ENCODE results near the gene RBM14. TPM values are rescaled to one million over a fixed set of nuclear protein-coding genes. Genes with fewer than 3 reads are reported as not detected.

Gene RBM14
- total and polyA plus RNA-seq, 10 of the 15 experiments (the other 5 are each of a cell fraction or from before 2014, with no cell fraction given) = 5.4 to 140 (median 44.5) TPM

DNA sequence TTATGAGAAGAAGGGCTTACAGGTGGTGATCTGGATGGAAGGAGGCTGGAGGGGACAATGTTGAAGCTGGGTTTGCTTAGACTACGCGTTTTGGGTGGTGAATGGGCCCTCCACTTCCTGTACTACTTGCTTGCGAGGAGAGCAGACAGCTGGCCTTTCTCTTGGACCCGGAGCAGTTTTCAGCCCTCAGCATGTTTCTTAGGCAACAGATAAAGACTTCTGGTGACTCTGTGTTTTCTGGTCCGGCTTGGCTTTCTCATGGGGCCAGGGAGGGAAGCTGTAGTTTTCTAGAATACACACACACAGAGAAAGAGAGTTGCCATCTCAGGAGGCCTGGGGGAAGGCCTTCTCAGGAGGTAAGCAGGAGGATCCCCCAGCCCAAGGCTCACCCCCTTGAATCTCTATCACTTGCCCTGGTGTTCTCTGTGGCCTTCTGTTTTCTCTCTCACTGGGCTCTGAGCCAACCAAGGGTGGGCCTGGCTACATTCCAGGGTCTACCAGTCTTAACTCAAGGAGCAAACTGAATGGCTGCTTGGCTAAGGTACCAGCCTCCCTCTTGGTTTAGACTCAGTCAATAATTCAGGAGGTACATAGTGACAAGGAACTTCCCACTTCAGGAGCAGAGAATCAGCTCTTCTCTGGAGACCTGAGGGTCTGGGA is 21.1 kb upstream of the RBM14 start:
- no peaks in the 10 kb centered on the region for H4K20me1 ChIP-seq (ENCODE audit: control insufficient read depth, insufficient read depth)
- no peaks in the 10 kb centered on the region for H3K9me3 ChIP-seq (replicated peaks; ENCODE audit: control insufficient read depth, insufficient read depth, low read length)
- peaks cover 23% of the 10 kb centered on the region for H3K79me2 ChIP-seq (ENCODE audit: control insufficient read depth, insufficient read depth, low read length)
- RAD21 ChIA-PET (ENCODE audit: unreplicated experiment) = interaction anchor here (0.8 to 1.7 kb wide), 5 partner anchors 16 to 82 kb away, joined by 3 to 10 read pairs (median 4); partner anchors contain the start of gene RBM4B
- CTCF ChIA-PET = interaction anchor here (1.0 to 7.7 kb wide), 5 partner anchors 13 to 83 kb away, joined by 3 to 75 read pairs (median 21); partner anchors contain the start of genes RBM4 and RBM4B
- intact Hi-C loops (cut with micrococcal nuclease; ENCODE audit: unreplicated experiment) (no loop called here), in situ Hi-C loops (cut with MboI) (no loop called here)
- H3K27me3 ChIP-seq (replicated peaks in 1 of 2; ENCODE audit: control insufficient read depth in 2 of 2, insufficient read depth in 2 of 2, low read length in 1 of 2) = no peaks in the 10 kb centered on the region
- H2AFZ ChIP-seq (ENCODE audit: control insufficient read depth, low read depth, low read length) = peak overlapping the region; percentile 69
- peak overlapping the region; percentile 84 for H3K27ac ChIP-seq (ENCODE audit: control insufficient read depth, insufficient read depth)
- no peaks in the 10 kb centered on the region for H3K36me3 ChIP-seq (ENCODE audit: control insufficient read depth in 2 of 2, insufficient read depth in 2 of 2, low read length in 1 of 2)
- POLR2A ChIA-PET = interaction anchor here (0.5 to 6.9 kb wide), 9 partner anchors 12 to 241 kb away, joined by 3 to 60 read pairs (median 6); partner anchors contain the start of genes DPP3, RBM14, RBM4 and RBM4B
- peak overlapping the region; percentile 3; the same call in 1 of the 2 replicates for H3K4me3 ChIP-seq
- H3K9ac ChIP-seq (ENCODE audit: control insufficient read depth, insufficient read depth, low read length) = peak overlapping the region; percentile 39
- ATAC-seq (peak; percentile 10), FAIRE-seq (peak; percentile 88), DNase-seq (ENCODE audit: low read depth, low spot score) (peak; percentile 37)
- TF ChIP-seq EZH2 (IDR thresholded peaks at IDR 0.05; ENCODE audit: borderline replicate concordance, control insufficient read depth, low read depth, low read length) (no peak), POLR2AphosphoS5 (IDR thresholded peaks at IDR 0.05; ENCODE audit: low read length) (0 out of 2 replicates have a peak, but pooled peaks have one; percentile 39), TCF3 (IDR thresholded peaks at IDR 0.05; ENCODE audit: borderline replicate concordance, insufficient read depth, low read depth, low read length) (0 out of 2 replicates have a peak, but pooled peaks have one; percentile 22), TCF12 (IDR thresholded peaks at IDR 0.05; ENCODE audit: low read depth, low read length) (peak; percentile 63; the same call in 1 of the 2 replicates), RUNX3 (IDR thresholded peaks at IDR 0.05; ENCODE audit: low read length) (peak; percentile 79)
- peak overlapping the region; percentile 90 for H3K4me2 ChIP-seq (ENCODE audit: control insufficient read depth, insufficient read depth)
- H3K4me1 ChIP-seq (ENCODE audit: control insufficient read depth, insufficient read depth, low read length) = peaks cover 13% of the 10 kb centered on the region
- 4% methylated on average over 5 of the region's 5 CpGs for WGBS (ENCODE audit: insufficient coverage, insufficient replicate concordance, low lambda C conversion rate, missing lambda C conversion rate)
- no TSS peak for BruUV-seq (replicated peaks)
- SMC1A ChIA-PET (ENCODE audit: uncharacterized antibody, unreplicated experiment) = interaction anchor here (0.6 to 4.2 kb wide), 8 partner anchors 11 to 83 kb away, joined by 3 to 19 read pairs (median 6); partner anchors contain the start of genes RBM14, RBM4 and RBM4B

DNA sequence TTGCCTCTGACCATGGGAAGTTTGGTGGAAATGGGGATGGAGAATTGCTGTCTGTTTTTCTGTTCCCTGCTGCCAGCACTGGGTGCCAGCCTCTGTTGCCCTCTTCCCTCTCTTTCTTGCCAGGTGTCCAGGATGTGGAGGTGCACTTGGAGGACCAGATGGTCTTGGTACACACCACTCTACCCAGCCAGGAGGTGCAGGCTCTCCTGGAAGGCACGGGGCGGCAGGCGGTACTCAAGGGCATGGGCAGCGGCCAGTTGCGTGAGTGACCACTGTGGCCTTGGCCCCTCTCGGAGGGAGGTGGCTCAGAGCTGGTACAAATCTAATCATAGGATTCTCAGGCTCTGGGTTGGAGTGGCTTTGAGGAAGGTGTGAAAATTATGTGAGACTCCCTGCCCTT is 17.4 kb upstream of the RBM14 start:
- in situ Hi-C loops (cut with MboI) (no loop called here), intact Hi-C loops (cut with micrococcal nuclease; ENCODE audit: unreplicated experiment) (no loop called here)
- ChIA-PET POLR2A (interaction anchor here (0.6 to 1.2 kb wide), 3 partner anchors 11 to 966 kb away, joined by 3 to 4 read pairs (median 3); partner anchors contain the start of gene PELI3), CTCF (interaction anchor here (1.1 kb wide), 1 partner anchor 14 kb away, joined by 3 read pairs; no protein-coding TSS in a partner anchor), RAD21 (ENCODE audit: unreplicated experiment) (no interaction called here), SMC1A (ENCODE audit: uncharacterized antibody, unreplicated experiment) (interaction anchor here (0.9 kb wide), 1 partner anchor 22 kb away, joined by 3 read pairs; no protein-coding TSS in a partner anchor)
- peaks cover 13% of the 10 kb centered on the region for H3K79me2 ChIP-seq (ENCODE audit: control insufficient read depth, insufficient read depth, low read length)
- 96% methylated on average over 6 of the region's 6 CpGs for WGBS (ENCODE audit: insufficient coverage, insufficient replicate concordance, low lambda C conversion rate, missing lambda C conversion rate)
- H3K4me3 ChIP-seq = no peak overlapping the region
- ATAC-seq (no peak), FAIRE-seq (no peak), DNase-seq (ENCODE audit: low read depth, low spot score) (no peak)
- no peaks in the 10 kb centered on the region for H3K9me3 ChIP-seq (replicated peaks; ENCODE audit: control insufficient read depth, insufficient read depth, low read length)
- no peak overlapping the region for H3K4me2 ChIP-seq (ENCODE audit: control insufficient read depth, insufficient read depth)
- no peak overlapping the region for H3K27ac ChIP-seq (ENCODE audit: control insufficient read depth, insufficient read depth)
- no peaks in the 10 kb centered on the region for H4K20me1 ChIP-seq (ENCODE audit: control insufficient read depth, insufficient read depth)
- no peaks in the 10 kb centered on the region; a peak in 1 of 4 replicates for H3K36me3 ChIP-seq (ENCODE audit: control insufficient read depth in 2 of 2, insufficient read depth in 2 of 2, low read length in 1 of 2)
- no peak overlapping the region for H2AFZ ChIP-seq (ENCODE audit: control insufficient read depth, low read depth, low read length)
- peaks cover 14% of the 10 kb centered on the region for H3K4me1 ChIP-seq (ENCODE audit: control insufficient read depth, insufficient read depth, low read length)
- BruUV-seq (replicated peaks) = no TSS peak
- no peak overlapping the region for H3K9ac ChIP-seq (ENCODE audit: control insufficient read depth, insufficient read depth, low read length)
- no peaks in the 10 kb centered on the region for H3K27me3 ChIP-seq (replicated peaks in 1 of 2; ENCODE audit: control insufficient read depth in 2 of 2, insufficient read depth in 2 of 2, low read length in 1 of 2)
- no peak for TF ChIP-seq TCF7 (IDR thresholded peaks at IDR 0.05; ENCODE audit: borderline replicate concordance)
- TF ChIP-seq, protein P1, sequence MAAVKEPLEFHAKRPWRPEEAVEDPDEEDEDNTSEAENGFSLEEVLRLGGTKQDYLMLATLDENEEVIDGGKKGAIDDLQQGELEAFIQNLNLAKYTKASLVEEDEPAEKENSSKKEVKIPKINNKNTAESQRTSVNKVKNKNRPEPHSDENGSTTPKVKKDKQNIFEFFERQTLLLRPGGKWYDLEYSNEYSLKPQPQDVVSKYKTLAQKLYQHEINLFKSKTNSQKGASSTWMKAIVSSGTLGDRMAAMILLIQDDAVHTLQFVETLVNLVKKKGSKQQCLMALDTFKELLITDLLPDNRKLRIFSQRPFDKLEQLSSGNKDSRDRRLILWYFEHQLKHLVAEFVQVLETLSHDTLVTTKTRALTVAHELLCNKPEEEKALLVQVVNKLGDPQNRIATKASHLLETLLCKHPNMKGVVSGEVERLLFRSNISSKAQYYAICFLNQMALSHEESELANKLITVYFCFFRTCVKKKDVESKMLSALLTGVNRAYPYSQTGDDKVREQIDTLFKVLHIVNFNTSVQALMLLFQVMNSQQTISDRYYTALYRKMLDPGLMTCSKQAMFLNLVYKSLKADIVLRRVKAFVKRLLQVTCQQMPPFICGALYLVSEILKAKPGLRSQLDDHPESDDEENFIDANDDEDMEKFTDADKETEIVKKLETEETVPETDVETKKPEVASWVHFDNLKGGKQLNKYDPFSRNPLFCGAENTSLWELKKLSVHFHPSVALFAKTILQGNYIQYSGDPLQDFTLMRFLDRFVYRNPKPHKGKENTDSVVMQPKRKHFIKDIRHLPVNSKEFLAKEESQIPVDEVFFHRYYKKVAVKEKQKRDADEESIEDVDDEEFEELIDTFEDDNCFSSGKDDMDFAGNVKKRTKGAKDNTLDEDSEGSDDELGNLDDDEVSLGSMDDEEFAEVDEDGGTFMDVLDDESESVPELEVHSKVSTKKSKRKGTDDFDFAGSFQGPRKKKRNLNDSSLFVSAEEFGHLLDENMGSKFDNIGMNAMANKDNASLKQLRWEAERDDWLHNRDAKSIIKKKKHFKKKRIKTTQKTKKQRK (IDR thresholded peaks at IDR 0.05; ENCODE audit: low read depth, low read length) = no peak
- TF ChIP-seq POU2F2 (IDR thresholded peaks at IDR 0.05; ENCODE audit: borderline replicate concordance, low read depth, low read length) = no peak
- no peak for TF ChIP-seq SREBF1 (IDR thresholded peaks at IDR 0.05; ENCODE audit: low read length)
- TF ChIP-seq GATAD2B (conservative IDR thresholded peaks at IDR 0.05; ENCODE audit: low read depth) = no peak
- TF ChIP-seq SMAD5 (IDR thresholded peaks at IDR 0.05; ENCODE audit: low read depth) = no peak
